ENCODE results near the gene WNT7B. TPM values are rescaled to one million over a fixed set of nuclear protein-coding genes. Genes with fewer than 3 reads are reported as not detected.

Gene WNT7B
- polyA plus RNA-seq, 1 of the 3 experiments (the other 2 are of a cell fraction) = 0.13 TPM

GRCh38 chr22:45927059-45927458 is 49.9 kb downstream of the WNT7B start:
- no peaks in the 10 kb centered on the region for H3K27me3 ChIP-seq (ENCODE audit: insufficient read depth)
- TF ChIP-seq MXI1 (IDR thresholded peaks at IDR 0.05; ENCODE audit: low read depth, low read length) (no peak), FOXM1 (IDR thresholded peaks at IDR 0.05; ENCODE audit: low read depth) (no peak), SIN3A (IDR thresholded peaks at IDR 0.05; ENCODE audit: borderline replicate concordance, low read depth, low read length) (no peak), RXRA (IDR thresholded peaks at IDR 0.05; ENCODE audit: borderline replicate concordance, low read depth) (no peak), EZH2phosphoT487 (IDR thresholded peaks at IDR 0.05; ENCODE audit: borderline replicate concordance, low read depth) (no peak)
- TF ChIP-seq, protein P1, sequence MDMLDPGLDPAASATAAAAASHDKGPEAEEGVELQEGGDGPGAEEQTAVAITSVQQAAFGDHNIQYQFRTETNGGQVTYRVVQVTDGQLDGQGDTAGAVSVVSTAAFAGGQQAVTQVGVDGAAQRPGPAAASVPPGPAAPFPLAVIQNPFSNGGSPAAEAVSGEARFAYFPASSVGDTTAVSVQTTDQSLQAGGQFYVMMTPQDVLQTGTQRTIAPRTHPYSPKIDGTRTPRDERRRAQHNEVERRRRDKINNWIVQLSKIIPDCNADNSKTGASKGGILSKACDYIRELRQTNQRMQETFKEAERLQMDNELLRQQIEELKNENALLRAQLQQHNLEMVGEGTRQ (IDR thresholded peaks at IDR 0.05; ENCODE audit: borderline replicate concordance, low read depth, low read length) = no peak
- H3K27ac ChIP-seq (ENCODE audit: low read depth in 2 of 2, low read length in 1 of 2) = no peak overlapping the region
- H3K4me3 ChIP-seq (ENCODE audit: low read depth in 2 of 2, low read length in 1 of 2) = no peak overlapping the region
- H2AFZ ChIP-seq (ENCODE audit: low read depth) = no peak overlapping the region
- no peaks in the 10 kb centered on the region for H3K79me2 ChIP-seq (ENCODE audit: insufficient read depth)
- 67% methylated on average over 1 of the region's 9 CpGs for WGBS (ENCODE audit: low lambda C conversion rate)
- no peak overlapping the region for H3K4me2 ChIP-seq
- no peaks in the 10 kb centered on the region for H3K4me1 ChIP-seq (ENCODE audit: control insufficient read depth in 1 of 2, insufficient read depth in 2 of 2, low read depth in 1 of 2, low read length in 1 of 2)
- no peaks in the 10 kb centered on the region for H4K20me1 ChIP-seq (ENCODE audit: insufficient read depth)
- H3K9me3 ChIP-seq = no peaks in the 10 kb centered on the region
- ChIA-PET POLR2A (no interaction called here), CTCF (no interaction called here)
- DNase-seq = no peak
- H3K9me2 ChIP-seq = no peaks in the 10 kb centered on the region
- H3K36me3 ChIP-seq (replicated peaks in 1 of 2; ENCODE audit: control insufficient read depth in 1 of 2, insufficient read depth in 2 of 2, low read length in 1 of 2) = no peaks in the 10 kb centered on the region
- no peak overlapping the region for H3K9ac ChIP-seq
- no peaks in the 10 kb centered on the region for H3F3A ChIP-seq (replicated peaks; ENCODE audit: insufficient read depth)

DNA sequence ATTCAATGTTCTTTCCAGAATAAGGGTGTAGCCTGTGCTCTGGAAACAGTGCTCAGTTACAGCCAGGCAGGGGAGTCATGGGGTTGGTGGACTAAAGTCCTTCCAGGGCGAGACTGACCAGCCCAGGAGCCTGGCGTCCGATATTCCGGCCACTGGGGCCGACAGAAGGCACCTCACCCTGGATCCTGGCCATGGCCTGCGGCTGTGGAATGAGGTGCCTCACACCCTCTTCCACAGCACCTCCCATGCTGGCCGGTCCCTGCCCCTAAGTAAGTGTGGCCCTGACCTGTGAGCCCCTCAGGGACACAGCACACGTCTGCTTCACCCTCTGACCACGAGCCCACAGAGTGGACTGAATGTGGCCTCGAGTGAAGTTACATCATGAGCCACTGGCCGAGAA is 50.5 kb downstream of the WNT7B start:
- POLR2A ChIA-PET = no interaction called here
- no peak overlapping the region for H3K4me2 ChIP-seq

More for the DNA sequence above, 50.5 kb downstream of the WNT7B start:
- no peaks in the 10 kb centered on the region for H4K20me1 ChIP-seq (ENCODE audit: insufficient read depth)
- DNase-seq = no peak
- no peak for TF ChIP-seq PBX3 (IDR thresholded peaks at IDR 0.05)
- no peak for TF ChIP-seq TEAD4 (IDR thresholded peaks at IDR 0.05; ENCODE audit: borderline replicate concordance, insufficient read depth)
- no peak for TF ChIP-seq ELF1 (IDR thresholded peaks at IDR 0.05)
- CTCF ChIA-PET = no interaction called here
- no peaks in the 10 kb centered on the region for H3K9me3 ChIP-seq
- H3K9ac ChIP-seq = no peak overlapping the region
- H2AFZ ChIP-seq (ENCODE audit: low read depth) = no peak overlapping the region
- WGBS (ENCODE audit: low lambda C conversion rate) = 80% methylated on average over 5 of the region's 11 CpGs
- no peaks in the 10 kb centered on the region for H3K79me2 ChIP-seq (ENCODE audit: insufficient read depth)
- H3K9me2 ChIP-seq = no peaks in the 10 kb centered on the region
- no peaks in the 10 kb centered on the region for H3K4me1 ChIP-seq (ENCODE audit: control insufficient read depth in 1 of 2, insufficient read depth in 2 of 2, low read depth in 1 of 2, low read length in 1 of 2)
- H3K36me3 ChIP-seq (replicated peaks in 1 of 2; ENCODE audit: control insufficient read depth in 1 of 2, insufficient read depth in 2 of 2, low read length in 1 of 2) = no peaks in the 10 kb centered on the region
- H3K4me3 ChIP-seq (ENCODE audit: low read depth in 2 of 2, low read length in 1 of 2) = no peak overlapping the region
- H3K27ac ChIP-seq (ENCODE audit: low read depth in 2 of 2, low read length in 1 of 2) = no peak overlapping the region
- no peaks in the 10 kb centered on the region for H3F3A ChIP-seq (replicated peaks; ENCODE audit: insufficient read depth)
- no peaks in the 10 kb centered on the region for H3K27me3 ChIP-seq (ENCODE audit: insufficient read depth)
